HepG2 (cell line): ENCODE results near the gene GPR62. TPM values are rescaled to one million over a fixed set of nuclear protein-coding genes. Genes with fewer than 3 reads are reported as not detected.

Experiments used
- BRCA1 ChIP-seq: sonication (generic); formaldehyde crosslinking; IDR thresholded peaks from 2 replicates; pipeline ENCODE4 v1.4.0; 2020; ENCODE audit warnings: missing genetic modification reagents
- FOXC1 ChIP-seq: sonication (generic); formaldehyde crosslinking; IDR thresholded peaks from 2 replicates; pipeline ENCODE4 v1.8.0; 2022; ENCODE audit warnings: mild to moderate bottlenecking, missing genetic modification reagents, borderline replicate concordance
- GPN1 ChIP-seq: sonication (generic); formaldehyde crosslinking; IDR thresholded peaks from 2 replicates; pipeline ENCODE4 v1.5.1; 2020; ENCODE audit warnings: missing genetic modification reagents, borderline replicate concordance
- HNRNPL ChIP-seq: fragments of 200-400 bp; formaldehyde crosslinking; IDR thresholded peaks from 2 replicates; pipeline ENCODE4 v1.6.1; 2017; ENCODE audit warnings: mild to moderate bottlenecking, low read depth, low read length
- KDM6A ChIP-seq: IDR thresholded peaks from 2 replicates; pipeline ENCODE4 v1.6.1; 2016; ENCODE audit warnings: low read depth
- MBD4 ChIP-seq: IDR thresholded peaks from 2 replicates; pipeline ENCODE4 v1.6.1; 2012; ENCODE audit warnings: low read length, inconsistent platforms, borderline replicate concordance
- MZF1 ChIP-seq: sonication (generic); formaldehyde crosslinking; IDR thresholded peaks from 2 replicates; pipeline ENCODE4 v1.8.1; 2023; ENCODE audit warnings: mild to moderate bottlenecking, missing genetic modification reagents, borderline replicate concordance
- NCOA2 ChIP-seq: sonication (generic); formaldehyde crosslinking; IDR thresholded peaks from 2 replicates; pipeline ENCODE4 v1.8.0; 2022; ENCODE audit warnings: inconsistent platforms
- NFYB ChIP-seq: sonication (generic); formaldehyde crosslinking; IDR thresholded peaks from 2 replicates; pipeline ENCODE4 v1.4.0; 2020; ENCODE audit warnings: missing genetic modification reagents
- TOE1 ChIP-seq: sonication (generic); formaldehyde crosslinking; IDR thresholded peaks from 2 replicates; pipeline ENCODE4 v1.4.0; 2020; ENCODE audit warnings: mild to moderate bottlenecking, missing genetic modification reagents
- ZBTB46 ChIP-seq: sonication (generic); formaldehyde crosslinking; IDR thresholded peaks from 2 replicates; pipeline ENCODE4 v1.4.0; 2020; ENCODE audit warnings: mild to moderate bottlenecking, missing genetic modification reagents, borderline replicate concordance
- ZNF143 ChIP-seq: sonication (generic); formaldehyde crosslinking; IDR thresholded peaks from 2 replicates; pipeline ENCODE4 v1.4.0; 2020; ENCODE audit warnings: missing genetic modification reagents
- ZNF235 ChIP-seq: sonication (generic); formaldehyde crosslinking; IDR thresholded peaks from 2 replicates; pipeline ENCODE4 v1.8.1; 2023; ENCODE audit warnings: mild to moderate bottlenecking, missing genetic modification reagents, borderline replicate concordance
- ZNF274 ChIP-seq: sonication (generic); formaldehyde crosslinking; IDR thresholded peaks from 2 replicates; pipeline ENCODE4 v1.5.1; 2020; ENCODE audit warnings: mild to moderate bottlenecking, missing genetic modification reagents
- ZNF33B ChIP-seq: sonication (generic); formaldehyde crosslinking; IDR thresholded peaks from 2 replicates; pipeline ENCODE4 v1.5.1; 2020; ENCODE audit warnings: mild to moderate bottlenecking, missing genetic modification reagents
- ZNF691 ChIP-seq: sonication (generic); formaldehyde crosslinking; IDR thresholded peaks from 2 replicates; pipeline ENCODE4 v1.4.0; 2020; ENCODE audit warnings: missing genetic modification reagents, low read depth, mild to moderate bottlenecking, borderline replicate concordance
- ZNF724P ChIP-seq: sonication (generic); formaldehyde crosslinking; IDR thresholded peaks from 2 replicates; pipeline ENCODE4 v1.8.0; 2022; ENCODE audit warnings: missing genetic modification reagents, borderline replicate concordance
- polyA plus RNA-seq, 8 experiments: library from polyadenylated mRNA; depleted of rRNA in 3 of 8; stranded (reverse) in 7 of 8; unstranded in 1 of 8; fragments of >200 nt; fragmentation: Illumina TruSeq in 4 of 8; extraction: Trizol in 4 of 8; gene quantifications; 2 replicates each; pipeline versions ENCODE4 v1.2.1 to v1.2.3, GENCODE V29; 2011 to 2016; ENCODE audit warnings: low read depth in 4 of 8, missing spikeins in 1 of 8, mixed read lengths in 1 of 8; ENCODE audit not compliant: insufficient read depth in 1 of 8
- total RNA-seq, 5 experiments: library from RNA; depleted of rRNA; stranded (reverse); fragments of >200 nt; fragmentation: Illumina TruSeq; extraction: Trizol; gene quantifications; 2 replicates each; pipeline ENCODE4 v1.2.3, GENCODE V29; 2016; ENCODE audit warnings: low read depth in 1 of 5
- TF ChIP-seq, protein P1 (sequence below): sonication (generic); formaldehyde crosslinking; conservative IDR thresholded peaks from 2 replicates; pipeline ENCODE4 v1.8.0; 2022; ENCODE audit warnings: mild to moderate bottlenecking, moderate library complexity, missing genetic modification reagents
- TF ChIP-seq, protein P2 (sequence below): sonication (generic); formaldehyde crosslinking; IDR thresholded peaks from 2 replicates; pipeline ENCODE4 v1.4.0; 2020; ENCODE audit warnings: mild to moderate bottlenecking, missing genetic modification reagents
- TF ChIP-seq, protein P3 (sequence below): sonication (generic); formaldehyde crosslinking; IDR thresholded peaks from 2 replicates; pipeline ENCODE4 v1.4.0; 2020; ENCODE audit warnings: missing genetic modification reagents

The GPR62 gene
- total and polyA plus RNA-seq, 2 of the 13 experiments (the other 11 are each of a cell fraction or from before 2014, with no cell fraction given): not detected

GRCh38 chr3:51974963-51975851 is 20.0 kb downstream of the GPR62 start, which contains the start of gene ABHD14A (continued):
- TF ChIP-seq MZF1 (CRISPR knock-in tag) (no peak), ZNF143 (CRISPR knock-in tag) (no peak), ZNF274 (CRISPR knock-in tag) (no peak), ZNF691 (CRISPR knock-in tag) (no peak), BRCA1 (CRISPR knock-in tag) (no peak), TOE1 (CRISPR knock-in tag) (no peak), KDM6A (CRISPR knock-in tag) (no peak), GPN1 (CRISPR knock-in tag) (no peak), NFYB (no peak), MBD4 (no peak), ZNF724P (CRISPR knock-in tag) (no peak), HNRNPL (no peak), ZNF33B (no peak), NCOA2 (no peak; the same call in 1 of the 2 replicates), FOXC1 (no peak), ZBTB46 (CRISPR knock-in tag) (no peak), ZNF235 (no peak; the same call in 1 of the 2 replicates)
- TF ChIP-seq, protein P1, sequence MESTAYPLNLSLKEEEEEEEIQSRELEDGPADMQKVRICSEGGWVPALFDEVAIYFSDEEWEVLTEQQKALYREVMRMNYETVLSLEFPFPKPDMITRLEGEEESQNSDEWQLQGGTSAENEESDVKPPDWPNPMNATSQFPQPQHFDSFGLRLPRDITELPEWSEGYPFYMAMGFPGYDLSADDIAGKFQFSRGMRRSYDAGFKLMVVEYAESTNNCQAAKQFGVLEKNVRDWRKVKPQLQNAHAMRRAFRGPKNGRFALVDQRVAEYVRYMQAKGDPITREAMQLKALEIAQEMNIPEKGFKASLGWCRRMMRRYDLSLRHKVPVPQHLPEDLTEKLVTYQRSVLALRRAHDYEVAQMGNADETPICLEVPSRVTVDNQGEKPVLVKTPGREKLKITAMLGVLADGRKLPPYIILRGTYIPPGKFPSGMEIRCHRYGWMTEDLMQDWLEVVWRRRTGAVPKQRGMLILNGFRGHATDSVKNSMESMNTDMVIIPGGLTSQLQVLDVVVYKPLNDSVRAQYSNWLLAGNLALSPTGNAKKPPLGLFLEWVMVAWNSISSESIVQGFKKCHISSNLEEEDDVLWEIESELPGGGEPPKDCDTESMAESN (CRISPR knock-in tag): no peak
- TF ChIP-seq, protein P2, sequence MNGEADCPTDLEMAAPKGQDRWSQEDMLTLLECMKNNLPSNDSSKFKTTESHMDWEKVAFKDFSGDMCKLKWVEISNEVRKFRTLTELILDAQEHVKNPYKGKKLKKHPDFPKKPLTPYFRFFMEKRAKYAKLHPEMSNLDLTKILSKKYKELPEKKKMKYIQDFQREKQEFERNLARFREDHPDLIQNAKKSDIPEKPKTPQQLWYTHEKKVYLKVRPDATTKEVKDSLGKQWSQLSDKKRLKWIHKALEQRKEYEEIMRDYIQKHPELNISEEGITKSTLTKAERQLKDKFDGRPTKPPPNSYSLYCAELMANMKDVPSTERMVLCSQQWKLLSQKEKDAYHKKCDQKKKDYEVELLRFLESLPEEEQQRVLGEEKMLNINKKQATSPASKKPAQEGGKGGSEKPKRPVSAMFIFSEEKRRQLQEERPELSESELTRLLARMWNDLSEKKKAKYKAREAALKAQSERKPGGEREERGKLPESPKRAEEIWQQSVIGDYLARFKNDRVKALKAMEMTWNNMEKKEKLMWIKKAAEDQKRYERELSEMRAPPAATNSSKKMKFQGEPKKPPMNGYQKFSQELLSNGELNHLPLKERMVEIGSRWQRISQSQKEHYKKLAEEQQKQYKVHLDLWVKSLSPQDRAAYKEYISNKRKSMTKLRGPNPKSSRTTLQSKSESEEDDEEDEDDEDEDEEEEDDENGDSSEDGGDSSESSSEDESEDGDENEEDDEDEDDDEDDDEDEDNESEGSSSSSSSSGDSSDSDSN (CRISPR knock-in tag): no peak; the same call in 1 of the 2 replicates
- TF ChIP-seq, protein P3, sequence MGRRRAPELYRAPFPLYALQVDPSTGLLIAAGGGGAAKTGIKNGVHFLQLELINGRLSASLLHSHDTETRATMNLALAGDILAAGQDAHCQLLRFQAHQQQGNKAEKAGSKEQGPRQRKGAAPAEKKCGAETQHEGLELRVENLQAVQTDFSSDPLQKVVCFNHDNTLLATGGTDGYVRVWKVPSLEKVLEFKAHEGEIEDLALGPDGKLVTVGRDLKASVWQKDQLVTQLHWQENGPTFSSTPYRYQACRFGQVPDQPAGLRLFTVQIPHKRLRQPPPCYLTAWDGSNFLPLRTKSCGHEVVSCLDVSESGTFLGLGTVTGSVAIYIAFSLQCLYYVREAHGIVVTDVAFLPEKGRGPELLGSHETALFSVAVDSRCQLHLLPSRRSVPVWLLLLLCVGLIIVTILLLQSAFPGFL (CRISPR knock-in tag): no peak
